ENCODE measurements around the gene TCTA. TPM values are rescaled to one million over a fixed set of nuclear protein-coding genes. Genes with fewer than 3 reads are reported as not detected.

The TCTA gene
- polyA plus RNA-seq, 1 donor from 2014 or later = 34.2 TPM

DNA sequence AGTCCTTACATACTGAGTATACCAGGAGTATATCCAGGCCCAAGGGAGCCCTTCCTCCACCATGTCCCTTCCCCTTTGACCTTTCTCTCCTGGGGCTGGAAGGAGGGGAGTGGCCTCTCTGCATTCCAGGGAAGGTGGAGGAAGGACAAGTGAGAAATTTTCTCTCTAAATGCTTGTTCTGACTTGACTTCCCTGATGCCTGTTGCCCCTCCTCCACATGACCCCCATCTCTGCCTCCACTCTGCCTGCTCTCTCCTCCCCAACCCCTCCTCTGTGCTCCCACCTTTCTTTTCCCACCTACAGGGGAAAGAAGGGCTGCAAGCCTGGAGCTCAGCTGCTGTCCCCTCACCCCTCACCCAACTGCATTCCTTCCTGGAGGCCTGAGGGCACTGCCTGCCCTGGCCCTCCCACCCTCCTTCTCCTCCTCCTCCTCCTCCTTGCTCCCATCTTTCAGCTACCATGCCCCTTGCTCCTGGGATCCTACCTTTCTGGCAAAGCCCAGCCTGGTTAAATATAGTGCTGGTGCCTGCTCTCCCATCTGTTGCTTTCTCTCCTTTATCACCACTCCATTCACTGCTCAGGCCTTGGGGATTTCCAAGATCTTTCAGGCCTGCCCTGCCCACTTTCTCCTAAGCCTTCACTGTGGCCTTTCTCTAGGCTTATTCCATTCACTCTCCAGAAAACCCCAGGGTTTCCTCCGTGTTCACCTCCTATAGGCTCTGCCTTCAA is 49.4 kb downstream of the TCTA start:
- Mint-ChIP-seq H3K36me3 (no peaks in the 10 kb centered on the region), H3K27ac (no peak overlapping the region), H3K27me3 (no peaks in the 10 kb centered on the region), H3K4me3 (no peak overlapping the region), H3K4me1 (no peaks in the 10 kb centered on the region), H3K9me3 (no peaks in the 10 kb centered on the region)

GRCh38 chr3:49462222-49462621 is 50.0 kb downstream of the TCTA start:
- Mint-ChIP-seq H3K4me1 (no peaks in the 10 kb centered on the region), H3K36me3 (no peaks in the 10 kb centered on the region), H3K27ac (no peak overlapping the region), H3K4me3 (no peak overlapping the region), H3K27me3 (no peaks in the 10 kb centered on the region), H3K9me3 (no peaks in the 10 kb centered on the region)

DNA sequence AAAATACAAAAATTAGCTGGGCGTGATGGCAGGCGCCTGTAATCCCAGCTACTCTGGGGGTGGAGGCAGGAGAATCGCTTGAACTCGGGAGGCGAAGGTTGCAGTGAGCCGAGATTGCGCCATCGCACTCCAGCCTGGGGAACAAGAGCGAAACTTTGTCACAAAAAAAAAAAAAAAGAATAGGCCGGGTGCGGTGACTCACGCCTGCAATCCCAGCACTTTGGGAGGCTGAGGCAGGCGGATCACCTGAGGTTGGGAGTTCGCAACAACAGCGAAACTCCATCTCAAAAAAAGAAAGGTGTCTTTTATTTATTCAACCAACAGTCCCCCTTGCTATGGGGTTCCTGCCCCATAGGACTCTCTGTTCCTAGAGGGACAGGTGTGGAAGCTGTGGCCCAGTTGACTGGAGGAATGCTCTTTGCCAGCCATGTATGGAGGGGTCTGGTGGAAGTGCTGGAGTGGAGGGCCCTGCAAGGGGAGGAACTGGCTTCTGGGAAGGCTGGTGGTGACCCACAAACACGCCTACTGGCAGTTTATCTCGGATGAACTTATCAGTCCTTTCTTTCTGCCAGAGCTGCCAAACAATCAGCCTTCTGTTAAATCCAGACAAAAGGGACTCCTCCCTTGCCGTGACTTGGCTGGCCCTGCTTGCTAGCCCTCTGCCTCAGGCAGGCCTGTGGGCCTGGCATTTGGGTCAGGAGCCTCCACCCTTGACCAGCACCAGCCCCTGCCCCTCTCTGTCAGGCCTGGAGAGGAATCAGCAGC is 53.2 kb downstream of the TCTA start:
- Mint-ChIP-seq H3K36me3 (no peaks in the 10 kb centered on the region), H3K27me3 (no peaks in the 10 kb centered on the region), H3K4me3 (peak overlapping the region in 1 of 4 donors; percentile 60), H3K4me1 (peaks cover 6% of the 10 kb centered on the region in 3 donors), H3K27ac (no peak overlapping the region), H3K9me3 (no peaks in the 10 kb centered on the region)

Other genes starting within 250 kb of the TCTA start
- gene CCDC71, start 246.1 kb upstream of the TCTA start, polyA plus RNA-seq = 1.7 TPM
- 0.54 TPM for gene KLHDC8B, start 240.8 kb upstream of the TCTA start, polyA plus RNA-seq
- gene C3orf62, start 135.2 kb upstream of the TCTA start, polyA plus RNA-seq = 1.5 TPM
- gene USP4, start 72.4 kb upstream of the TCTA start, polyA plus RNA-seq = 55.0 TPM
- 340 TPM for gene GPX1, start 54.1 kb upstream of the TCTA start, polyA plus RNA-seq
- gene RHOA, start 447 bp upstream of the TCTA start, polyA plus RNA-seq = 709 TPM
- gene AMT, start 10.1 kb downstream of the TCTA start, polyA plus RNA-seq = 1.3 TPM
- 10.1 TPM for gene NICN1, start 16.9 kb downstream of the TCTA start, polyA plus RNA-seq
- 8.9 TPM for gene DAG1, start 57.8 kb downstream of the TCTA start, polyA plus RNA-seq
- gene BSN, start 142.1 kb downstream of the TCTA start, polyA plus RNA-seq = 0.05 TPM